ENCODE data around the gene TTC23. TPM values are rescaled to one million over a fixed set of nuclear protein-coding genes. Genes with fewer than 3 reads are reported as not detected.
A peak's percentile ranks its signal among the peaks of the same experiment; 100 is the strongest.

The TTC23 gene
- total RNA-seq, 1 experiment from 2014 or later, result 17.8 TPM

- Mint-ChIP-seq H3K4me1 (peaks cover 57% of the 10 kb centered on the region), H3K36me3 (peaks cover 17% of the 10 kb centered on the region), H3K27me3 (ENCODE audit: low read depth) (no peaks in the 10 kb centered on the region), H3K27ac (peak overlapping the region; percentile 55), H3K4me3 (no peak overlapping the region; the same call in 1 of the 2 replicates), H3K9me3 (peaks cover 3% of the 10 kb centered on the region; the same call in 1 of the 2 replicates)
- CTCF ChIA-PET, result interaction anchor here (0.9 to 2.0 kb wide), 6 partner anchors 8 to 43 kb away, joined by 3 to 9 read pairs (median 4); partner anchors contain the start of gene SYNM
- DNase-seq (ENCODE audit: low spot score), result no peak
- TF ChIP-seq IRF1 (CRISPR knock-in tag; IDR thresholded peaks at IDR 0.05) (no peak), ETV6 (CRISPR knock-in tag; IDR thresholded peaks at IDR 0.05) (no peak), ZBTB21 (CRISPR knock-in tag; IDR thresholded peaks at IDR 0.05; ENCODE audit: borderline replicate concordance) (no peak), MYBL2 (CRISPR knock-in tag; IDR thresholded peaks at IDR 0.05) (no peak), OVOL2 (CRISPR knock-in tag; IDR thresholded peaks at IDR 0.05; ENCODE audit: borderline replicate concordance) (no peak), CDX4 (CRISPR knock-in tag; IDR thresholded peaks at IDR 0.05; ENCODE audit: borderline replicate concordance) (no peak)
- TF ChIP-seq, protein P1, sequence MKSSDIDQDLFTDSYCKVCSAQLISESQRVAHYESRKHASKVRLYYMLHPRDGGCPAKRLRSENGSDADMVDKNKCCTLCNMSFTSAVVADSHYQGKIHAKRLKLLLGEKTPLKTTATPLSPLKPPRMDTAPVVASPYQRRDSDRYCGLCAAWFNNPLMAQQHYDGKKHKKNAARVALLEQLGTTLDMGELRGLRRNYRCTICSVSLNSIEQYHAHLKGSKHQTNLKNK (CRISPR knock-in tag; IDR thresholded peaks at IDR 0.05), result no peak
- TF ChIP-seq, protein P2, sequence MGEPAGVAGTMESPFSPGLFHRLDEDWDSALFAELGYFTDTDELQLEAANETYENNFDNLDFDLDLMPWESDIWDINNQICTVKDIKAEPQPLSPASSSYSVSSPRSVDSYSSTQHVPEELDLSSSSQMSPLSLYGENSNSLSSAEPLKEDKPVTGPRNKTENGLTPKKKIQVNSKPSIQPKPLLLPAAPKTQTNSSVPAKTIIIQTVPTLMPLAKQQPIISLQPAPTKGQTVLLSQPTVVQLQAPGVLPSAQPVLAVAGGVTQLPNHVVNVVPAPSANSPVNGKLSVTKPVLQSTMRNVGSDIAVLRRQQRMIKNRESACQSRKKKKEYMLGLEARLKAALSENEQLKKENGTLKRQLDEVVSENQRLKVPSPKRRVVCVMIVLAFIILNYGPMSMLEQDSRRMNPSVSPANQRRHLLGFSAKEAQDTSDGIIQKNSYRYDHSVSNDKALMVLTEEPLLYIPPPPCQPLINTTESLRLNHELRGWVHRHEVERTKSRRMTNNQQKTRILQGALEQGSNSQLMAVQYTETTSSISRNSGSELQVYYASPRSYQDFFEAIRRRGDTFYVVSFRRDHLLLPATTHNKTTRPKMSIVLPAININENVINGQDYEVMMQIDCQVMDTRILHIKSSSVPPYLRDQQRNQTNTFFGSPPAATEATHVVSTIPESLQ (CRISPR knock-in tag; IDR thresholded peaks at IDR 0.05), result no peak
- TF ChIP-seq, protein P3, sequence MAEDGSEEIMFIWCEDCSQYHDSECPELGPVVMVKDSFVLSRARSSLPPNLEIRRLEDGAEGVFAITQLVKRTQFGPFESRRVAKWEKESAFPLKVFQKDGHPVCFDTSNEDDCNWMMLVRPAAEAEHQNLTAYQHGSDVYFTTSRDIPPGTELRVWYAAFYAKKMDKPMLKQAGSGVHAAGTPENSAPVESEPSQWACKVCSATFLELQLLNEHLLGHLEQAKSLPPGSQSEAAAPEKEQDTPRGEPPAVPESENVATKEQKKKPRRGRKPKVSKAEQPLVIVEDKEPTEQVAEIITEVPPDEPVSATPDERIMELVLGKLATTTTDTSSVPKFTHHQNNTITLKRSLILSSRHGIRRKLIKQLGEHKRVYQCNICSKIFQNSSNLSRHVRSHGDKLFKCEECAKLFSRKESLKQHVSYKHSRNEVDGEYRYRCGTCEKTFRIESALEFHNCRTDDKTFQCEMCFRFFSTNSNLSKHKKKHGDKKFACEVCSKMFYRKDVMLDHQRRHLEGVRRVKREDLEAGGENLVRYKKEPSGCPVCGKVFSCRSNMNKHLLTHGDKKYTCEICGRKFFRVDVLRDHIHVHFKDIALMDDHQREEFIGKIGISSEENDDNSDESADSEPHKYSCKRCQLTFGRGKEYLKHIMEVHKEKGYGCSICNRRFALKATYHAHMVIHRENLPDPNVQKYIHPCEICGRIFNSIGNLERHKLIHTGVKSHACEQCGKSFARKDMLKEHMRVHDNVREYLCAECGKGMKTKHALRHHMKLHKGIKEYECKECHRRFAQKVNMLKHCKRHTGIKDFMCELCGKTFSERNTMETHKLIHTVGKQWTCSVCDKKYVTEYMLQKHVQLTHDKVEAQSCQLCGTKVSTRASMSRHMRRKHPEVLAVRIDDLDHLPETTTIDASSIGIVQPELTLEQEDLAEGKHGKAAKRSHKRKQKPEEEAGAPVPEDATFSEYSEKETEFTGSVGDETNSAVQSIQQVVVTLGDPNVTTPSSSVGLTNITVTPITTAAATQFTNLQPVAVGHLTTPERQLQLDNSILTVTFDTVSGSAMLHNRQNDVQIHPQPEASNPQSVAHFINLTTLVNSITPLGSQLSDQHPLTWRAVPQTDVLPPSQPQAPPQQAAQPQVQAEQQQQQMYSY (CRISPR knock-in tag; IDR thresholded peaks at IDR 0.05), result no peak
- TF ChIP-seq, protein P4, sequence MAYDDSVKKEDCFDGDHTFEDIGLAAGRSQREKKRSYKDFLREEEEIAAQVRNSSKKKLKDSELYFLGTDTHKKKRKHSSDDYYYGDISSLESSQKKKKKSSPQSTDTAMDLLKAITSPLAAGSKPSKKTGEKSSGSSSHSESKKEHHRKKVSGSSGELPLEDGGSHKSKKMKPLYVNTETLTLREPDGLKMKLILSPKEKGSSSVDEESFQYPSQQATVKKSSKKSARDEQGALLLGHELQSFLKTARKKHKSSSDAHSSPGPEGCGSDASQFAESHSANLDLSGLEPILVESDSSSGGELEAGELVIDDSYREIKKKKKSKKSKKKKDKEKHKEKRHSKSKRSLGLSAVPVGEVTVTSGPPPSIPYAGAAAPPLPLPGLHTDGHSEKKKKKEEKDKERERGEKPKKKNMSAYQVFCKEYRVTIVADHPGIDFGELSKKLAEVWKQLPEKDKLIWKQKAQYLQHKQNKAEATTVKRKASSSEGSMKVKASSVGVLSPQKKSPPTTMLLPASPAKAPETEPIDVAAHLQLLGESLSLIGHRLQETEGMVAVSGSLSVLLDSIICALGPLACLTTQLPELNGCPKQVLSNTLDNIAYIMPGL (CRISPR knock-in tag; IDR thresholded peaks at IDR 0.05), result no peak
- TF ChIP-seq, protein P5, sequence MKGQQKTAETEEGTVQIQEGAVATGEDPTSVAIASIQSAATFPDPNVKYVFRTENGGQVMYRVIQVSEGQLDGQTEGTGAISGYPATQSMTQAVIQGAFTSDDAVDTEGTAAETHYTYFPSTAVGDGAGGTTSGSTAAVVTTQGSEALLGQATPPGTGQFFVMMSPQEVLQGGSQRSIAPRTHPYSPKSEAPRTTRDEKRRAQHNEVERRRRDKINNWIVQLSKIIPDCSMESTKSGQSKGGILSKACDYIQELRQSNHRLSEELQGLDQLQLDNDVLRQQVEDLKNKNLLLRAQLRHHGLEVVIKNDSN (CRISPR knock-in tag; IDR thresholded peaks at IDR 0.05), result no peak
- TF ChIP-seq, protein P6, sequence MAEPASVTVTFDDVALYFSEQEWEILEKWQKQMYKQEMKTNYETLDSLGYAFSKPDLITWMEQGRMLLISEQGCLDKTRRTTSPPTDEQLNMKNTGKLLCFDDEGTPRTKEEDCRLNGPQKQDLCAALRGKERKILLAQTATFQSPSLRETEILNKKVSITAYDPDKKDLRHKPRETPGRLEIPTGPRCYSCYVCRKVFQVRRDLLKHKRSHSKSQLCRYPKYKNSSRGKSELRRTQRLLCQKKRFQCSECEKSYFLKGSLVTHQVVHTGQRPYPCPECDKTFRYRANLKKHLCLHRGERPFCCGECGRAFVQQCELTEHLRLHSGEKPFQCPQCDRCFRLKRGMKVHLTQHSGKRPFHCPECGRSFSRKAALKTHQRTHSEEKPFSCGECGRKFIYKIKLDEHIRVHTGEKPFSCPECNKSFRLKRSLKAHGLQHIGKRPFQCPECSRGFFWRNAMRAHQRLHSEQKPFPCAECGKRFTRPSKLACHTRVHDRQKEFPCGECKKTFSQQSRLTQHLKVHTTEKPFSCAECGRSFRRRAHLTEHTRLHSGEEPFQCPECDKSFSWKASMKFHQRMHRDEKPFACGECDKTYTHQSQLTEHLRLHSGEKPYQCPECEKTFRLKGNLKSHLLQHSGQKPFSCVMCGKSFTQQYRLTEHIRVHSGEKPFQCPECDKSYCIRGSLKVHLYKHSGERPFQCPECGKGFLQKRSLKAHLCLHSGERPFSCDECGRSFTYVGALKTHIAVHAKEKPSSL (CRISPR knock-in tag; conservative IDR thresholded peaks at IDR 0.05), result no peak
- peak; percentile 35 for ATAC-seq
- POLR2A ChIA-PET, result interaction anchor here (0.8 to 1.1 kb wide), 2 partner anchors 10 to 91 kb away, joined by 3 read pairs; no protein-coding TSS in a partner anchor
Observed at GRCh38 chr15:99142562-99142961, 106.8 kb downstream of the TTC23 start.

All from WTC11 (cell line).